ENCODE data around the gene IQCN. TPM values are rescaled to one million over a fixed set of nuclear protein-coding genes. Genes with fewer than 3 reads are reported as not detected.

IQCN gene
- total and polyA plus RNA-seq, 10 of the 15 experiments (the other 5 are each of a cell fraction or from before 2014, with no cell fraction given) = 0.01 to 0.54 (median 0.23) TPM; not detected in 3

GRCh38 chr19:18252370-18252717, 21.9 kb downstream of the IQCN start:
- Histone ChIP-seq H3K36me3 (ENCODE audit: control insufficient read depth in 2 of 2, insufficient read depth in 2 of 2, low read length in 1 of 2) (no peaks in the 10 kb centered on the region), H4K20me1 (ENCODE audit: control insufficient read depth, insufficient read depth) (no peaks in the 10 kb centered on the region), H3K27ac (ENCODE audit: control insufficient read depth, insufficient read depth) (no peak overlapping the region), H3K4me1 (ENCODE audit: control insufficient read depth, insufficient read depth, low read length) (peaks cover 5% of the 10 kb centered on the region), H3K9ac (ENCODE audit: control insufficient read depth, insufficient read depth, low read length) (no peak overlapping the region), H3K79me2 (ENCODE audit: control insufficient read depth, insufficient read depth, low read length) (no peaks in the 10 kb centered on the region), H3K4me3 (no peak overlapping the region), H2AFZ (ENCODE audit: control insufficient read depth, low read depth, low read length) (no peak overlapping the region), H3K4me2 (ENCODE audit: control insufficient read depth, insufficient read depth) (no peak overlapping the region), H3K27me3 (replicated peaks in 1 of 2; ENCODE audit: control insufficient read depth in 2 of 2, insufficient read depth in 2 of 2, low read length in 1 of 2) (no peaks in the 10 kb centered on the region; a peak in 1 of 4 replicates), H3K9me3 (replicated peaks; ENCODE audit: control insufficient read depth, insufficient read depth, low read length) (no peaks in the 10 kb centered on the region)
- RAD21 ChIA-PET (ENCODE audit: unreplicated experiment) = interaction anchor here (0.6 to 8.7 kb wide), 18 partner anchors 11 to 193 kb away, joined by 3 to 175 read pairs (median 5); partner anchors contain the start of genes LSM4, MPV17L2 and RAB3A
- POLR2A ChIA-PET = interaction anchor here (0.6 to 1.2 kb wide), 4 partner anchors 47 to 86 kb away, joined by 3 read pairs; no protein-coding TSS in a partner anchor
- intact Hi-C loops (cut with micrococcal nuclease; ENCODE audit: unreplicated experiment) = no loop called here
- no peak for DNase-seq (ENCODE audit: low read depth, low spot score)
- SMC1A ChIA-PET (ENCODE audit: uncharacterized antibody, unreplicated experiment) = interaction anchor here (0.8 to 7.6 kb wide), 16 partner anchors 9 to 189 kb away, joined by 3 to 121 read pairs (median 5); partner anchors contain the start of genes MPV17L2 and RAB3A
- 16% methylated on average over 5 of the region's 7 CpGs for whole genome bisulfite sequencing (ENCODE audit: insufficient coverage, insufficient replicate concordance, low lambda C conversion rate, missing lambda C conversion rate)
- in situ Hi-C loops (cut with MboI) = no loop called here
- FAIRE-seq = no peak
- no peak for ATAC-seq
- no peak for TF ChIP-seq MLLT1 (IDR thresholded peaks at IDR 0.05)
- TF ChIP-seq CEBPZ (IDR thresholded peaks at IDR 0.05; ENCODE audit: low read depth, low read length) = no peak
- TF ChIP-seq PBX3 (IDR thresholded peaks at IDR 0.05; ENCODE audit: insufficient replicate concordance, low read depth, low read length) = no peak
- TF ChIP-seq ZBTB4 (CRISPR knock-in tag; IDR thresholded peaks at IDR 0.05) = no peak
- TF ChIP-seq TAF1 (IDR thresholded peaks at IDR 0.05; ENCODE audit: borderline replicate concordance, low read depth, low read length) = no peak
- no peak for TF ChIP-seq KDM1A (IDR thresholded peaks at IDR 0.05; ENCODE audit: borderline replicate concordance)
- TF ChIP-seq SUZ12 (IDR thresholded peaks at IDR 0.05; ENCODE audit: unreplicated experiment) = no peak
- no peak for TF ChIP-seq CEBPB (IDR thresholded peaks at IDR 0.05; ENCODE audit: borderline replicate concordance in 1 of 2, low read depth in 2 of 2, low read length in 2 of 2)
- no peak for TF ChIP-seq ZZZ3 (IDR thresholded peaks at IDR 0.05; ENCODE audit: control insufficient read depth, insufficient read length, low read depth)
- no TSS peak for BruUV-seq (replicated peaks)
- CTCF ChIA-PET = interaction anchor here (0.7 to 8.0 kb wide), 32 partner anchors 9 to 314 kb away, joined by 3 to 213 read pairs (median 6); partner anchors contain the start of genes MPV17L2 and RAB3A
